ENCODE data around the gene ADCY4. TPM values are rescaled to one million over a fixed set of nuclear protein-coding genes. Genes with fewer than 3 reads are reported as not detected.

Gene ADCY4
- total RNA-seq, 2 experiments from 2014 or later, result 2.0 to 3.4 TPM

DNA sequence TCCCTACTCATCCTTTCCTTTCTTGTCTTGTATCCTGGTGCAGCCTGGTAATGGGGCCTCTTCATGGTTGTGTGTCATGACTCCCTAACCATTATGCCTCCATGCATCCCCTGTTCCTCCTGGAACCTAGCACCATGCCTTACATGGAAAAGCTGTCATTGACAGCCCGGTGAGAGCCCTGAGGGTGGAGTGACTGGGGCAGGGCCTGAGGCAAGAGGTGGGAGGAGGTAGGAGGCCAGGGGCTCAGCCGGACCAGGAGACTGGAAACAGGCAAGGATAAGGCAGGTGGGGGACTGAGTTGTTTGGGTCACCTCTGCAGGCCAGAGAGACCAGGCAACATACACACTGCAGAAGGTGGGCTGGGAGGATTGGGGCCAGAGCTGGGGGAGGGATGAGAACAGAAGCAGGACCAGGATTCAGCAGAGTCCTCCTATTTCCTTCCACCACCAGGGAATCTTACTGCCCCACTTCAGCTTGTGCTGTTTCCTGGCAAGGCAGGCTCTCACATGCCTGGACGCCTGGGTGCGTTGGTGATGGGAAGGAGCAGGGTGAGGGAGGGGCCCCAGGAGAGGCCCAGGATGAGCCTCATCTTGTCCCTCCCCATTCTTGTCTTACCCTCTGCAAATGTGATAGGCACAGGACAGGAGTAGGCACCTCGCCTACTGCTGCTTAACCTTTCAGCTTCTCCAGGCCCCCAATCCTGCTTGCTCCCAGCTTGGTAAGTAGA lies 25.2 kb downstream of the ADCY4 start, which contains the start of gene LTB4R2:
TSS of gene LTB4R2 (plus strand) at position 603 of the 727 bp plus-strand sequence. CDS start 525 bp downstream, outside the sequence.
- BruUV-seq (replicated peaks), result no TSS peak

DNA sequence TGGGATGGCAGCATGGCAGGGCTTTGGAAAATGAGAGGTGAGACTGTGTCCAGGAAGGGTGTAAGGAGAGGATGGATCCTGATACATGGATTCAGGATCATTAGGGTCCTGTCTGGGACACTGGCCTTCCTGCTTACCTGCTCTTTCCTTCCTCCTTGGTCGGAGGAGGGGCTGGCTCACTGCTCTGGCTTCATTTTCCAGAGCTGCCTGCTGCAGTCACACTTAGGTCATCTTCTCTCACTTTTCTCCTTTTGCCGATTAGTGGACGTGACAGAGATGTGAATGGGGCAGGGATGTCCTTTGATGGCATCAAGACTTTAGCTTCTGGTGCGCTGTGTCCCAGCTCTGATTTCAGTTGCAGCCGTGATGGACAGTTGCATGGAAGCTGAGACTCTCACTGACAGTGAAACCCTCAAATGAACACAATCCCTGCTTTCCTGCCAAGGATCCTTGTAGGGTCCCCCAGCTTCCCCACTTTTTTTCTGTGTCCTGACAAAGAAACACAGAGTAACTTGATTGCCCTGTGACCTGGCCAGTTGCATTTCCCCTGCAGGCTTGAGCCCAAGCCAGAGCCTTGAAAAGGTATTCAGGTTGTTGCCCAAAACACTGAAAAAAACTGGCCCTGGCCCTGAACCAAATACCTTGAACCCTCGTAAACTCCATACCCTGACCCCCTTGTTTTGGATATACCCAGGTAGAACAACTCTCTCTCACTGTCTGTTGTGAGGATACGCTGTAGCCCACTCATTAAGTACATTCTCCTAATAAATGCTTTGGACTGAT lies 26.3 kb downstream of the ADCY4 start:
- DNase-seq (ENCODE audit: low spot score), result no peak
- H4K20me1 ChIP-seq (ENCODE audit: insufficient read depth, low read length), result no peaks in the 10 kb centered on the region
- H3K36me3 ChIP-seq (ENCODE audit: insufficient read depth, low read length), result peaks cover 86% of the 10 kb centered on the region
- intact Hi-C loops (cut with micrococcal nuclease; ENCODE audit: unreplicated experiment), result no loop called here
- no peaks in the 10 kb centered on the region for H3K9me2 ChIP-seq (ENCODE audit: insufficient read depth, low read length)
- TF ChIP-seq EZH2phosphoT487 (IDR thresholded peaks at IDR 0.05; ENCODE audit: borderline replicate concordance, low read depth, low read length) (no peak), CTCF (conservative IDR thresholded peaks at IDR 0.05; ENCODE audit: low read length) (peak; percentile 40; the same call in 1 of the 2 replicates)
- H2AFZ ChIP-seq (ENCODE audit: low read length), result no peak overlapping the region
- H3K27ac ChIP-seq (ENCODE audit: low read depth, low read length, poor library complexity, severe bottlenecking), result no peak overlapping the region
- CTCF ChIA-PET (ENCODE audit: unreplicated experiment), result interaction anchor here (0.7 to 3.1 kb wide), 6 partner anchors 33 to 134 kb away, joined by 3 to 17 read pairs (median 3); partner anchors contain the start of genes RABGGTA and TINF2
- H3K4me3 ChIP-seq (ENCODE audit: low read depth, low read length, poor library complexity, severe bottlenecking), result no peak overlapping the region
- H3K79me2 ChIP-seq (ENCODE audit: insufficient read depth, low read depth, low read length), result no peaks in the 10 kb centered on the region
- peaks cover 32% of the 10 kb centered on the region for H3K4me1 ChIP-seq (ENCODE audit: insufficient read depth, low read length, poor library complexity, severe bottlenecking)
- no peak overlapping the region for H3K4me2 ChIP-seq (ENCODE audit: low read length)
- no TSS peak for BruUV-seq (replicated peaks)
- POLR2A ChIA-PET, result interaction anchor here (0.6 to 1.4 kb wide), 6 partner anchors 9 to 476 kb away, joined by 3 to 6 read pairs (median 4); partner anchors contain the start of genes DHRS1 and NOP9
- no peaks in the 10 kb centered on the region for H3K9me3 ChIP-seq (ENCODE audit: low read length)

More for the DNA sequence above, 25.2 kb downstream of the ADCY4 start, which contains the start of gene LTB4R2:
- Histone ChIP-seq H3K79me2 (ENCODE audit: insufficient read depth, low read depth, low read length) (no peaks in the 10 kb centered on the region), H3K4me3 (ENCODE audit: low read depth, low read length, poor library complexity, severe bottlenecking) (no peak within 1 kb of the TSS), H2AFZ (ENCODE audit: low read length) (no peak within 1 kb of the TSS), H3K9me3 (ENCODE audit: low read length) (no peaks in the 10 kb centered on the region), H3K4me2 (ENCODE audit: low read length) (peak within 1 kb of the TSS; percentile 39; the same call in 1 of the 2 replicates), H3K9me2 (ENCODE audit: insufficient read depth, low read length) (no peaks in the 10 kb centered on the region), H3K4me1 (ENCODE audit: insufficient read depth, low read length, poor library complexity, severe bottlenecking) (peaks cover 38% of the 10 kb centered on the region), H3K27ac (ENCODE audit: low read depth, low read length, poor library complexity, severe bottlenecking) (no peak within 1 kb of the TSS), H3K36me3 (ENCODE audit: insufficient read depth, low read length) (peaks cover 85% of the 10 kb centered on the region), H4K20me1 (ENCODE audit: insufficient read depth, low read length) (no peaks in the 10 kb centered on the region)
- DNase-seq (ENCODE audit: low spot score), result no peak
- TF ChIP-seq EZH2phosphoT487 (IDR thresholded peaks at IDR 0.05; ENCODE audit: borderline replicate concordance, low read depth, low read length) (no peak), CTCF (conservative IDR thresholded peaks at IDR 0.05; ENCODE audit: low read length) (no peak)
- intact Hi-C loops (cut with micrococcal nuclease; ENCODE audit: unreplicated experiment), result no loop called here
- POLR2A ChIA-PET, result interaction anchor here (0.7 to 2.5 kb wide), 3 partner anchors 8 to 39 kb away, joined by 3 to 9 read pairs (median 6); partner anchors contain the start of gene RABGGTA
- CTCF ChIA-PET (ENCODE audit: unreplicated experiment), result interaction anchor here (0.9 kb wide), 1 partner anchor 34 kb away, joined by 3 read pairs; no protein-coding TSS in a partner anchor
